Endothelial cell of umbilical vein (primary cell): ENCODE data around the gene ABCA9. TPM values are rescaled to one million over a fixed set of nuclear protein-coding genes. Genes with fewer than 3 reads are reported as not detected.
A peak's percentile ranks its signal among the peaks of the same experiment; 100 is the strongest.

Experiments used
- BruUV-seq: library from RNA; stranded (reverse); fragments of 400-500 nt; replicated peaks from 2 replicates; lab custom pipeline; 2021; lab: Mats Ljungman, UMichigan
- CTCF ChIA-PET: fragments of 300-600, 350-600 bp; sonication (Branson Sonifier 250); formaldehyde crosslinking; loops from one replicate; lab custom pipeline; 2021; ENCODE audit warnings: antibody characterized with exemption, inconsistent platforms; lab: Charles Lee
- POLR2A ChIA-PET: fragments of 300-600, 350-600 bp; sonication (Branson Sonifier 250); formaldehyde crosslinking; loops from one replicate; lab custom pipeline; 2021; ENCODE audit warnings: antibody characterized with exemption, inconsistent platforms; lab: Charles Lee
- DNase-seq: peaks from one replicate; pipeline ENCODE4 v3.0.0-alpha.2; 2011; ENCODE audit warnings: low read depth, low spot score
- FAIRE-seq: peaks from 2 replicates; lab custom pipeline; 2011; peaks lifted over from hg19 to GRCh38; lab: Jason Lieb, UNC
- H2AFZ ChIP-seq: 2 replicates; pipeline ENCODE4 v1.6.0; 2012; ENCODE audit warnings: low read depth, low read length, control low read depth, inconsistent platforms
- H3K27ac ChIP-seq: 2 replicates; pipeline ENCODE4 v1.5.1; 2011; ENCODE audit warnings: low read depth, mild to moderate bottlenecking, control low read depth, low read length, moderate library complexity; ENCODE audit not compliant: insufficient read depth
- H3K27me3 ChIP-seq, 2 experiments: 2 replicates each; pipeline versions ENCODE4 v1.6.0 to v1.6.1; 2011; ENCODE audit warnings: low read length in 2 of 2, mixed read lengths in 1 of 2; ENCODE audit not compliant: control insufficient read depth in 2 of 2, insufficient read depth in 2 of 2
- H3K36me3 ChIP-seq, 2 experiments: 2 replicates in 1 of 2; 3 replicates in 1 of 2; pipeline ENCODE4 v1.5.1; 2011; ENCODE audit warnings: low read length in 2 of 2, mild to moderate bottlenecking in 1 of 2, moderate library complexity in 1 of 2; ENCODE audit not compliant: control insufficient read depth in 2 of 2, insufficient read depth in 2 of 2; ENCODE audit errors: extremely low read depth in 1 of 2
- H3K4me1 ChIP-seq: 3 replicates; pipeline ENCODE4 v1.5.1; 2011; ENCODE audit warnings: mild to moderate bottlenecking, low read length; ENCODE audit not compliant: control insufficient read depth, insufficient read depth; ENCODE audit errors: extremely low read depth
- H3K4me2 ChIP-seq: 2 replicates; pipeline ENCODE4 v1.6.1; 2011; ENCODE audit warnings: low read length, control low read depth, mixed read lengths; ENCODE audit not compliant: insufficient read depth
- H3K4me3 ChIP-seq, 3 experiments: fragments of 200-600 bp in 1 of 3; sonication (generic), shearing (Covaris generic) in 1 of 3; replicated peaks in 1 of 3; 2 replicates each; pipeline ENCODE4 v1.5.1; 2011 to 2016; ENCODE audit warnings: control low read depth in 3 of 3, low read length in 3 of 3, mild to moderate bottlenecking in 2 of 3, inconsistent platforms in 1 of 3, low read depth in 1 of 3, moderate library complexity in 1 of 3; ENCODE audit not compliant: insufficient read depth in 1 of 3
- H3K79me2 ChIP-seq: 2 replicates; pipeline ENCODE4 v1.6.0; 2012; ENCODE audit warnings: low read length, inconsistent platforms; ENCODE audit not compliant: control insufficient read depth, insufficient read depth
- H3K9ac ChIP-seq: replicated peaks from 2 replicates; pipeline ENCODE3; 2011; ENCODE audit warnings: low read length, control low read depth; ENCODE audit not compliant: insufficient read depth; ENCODE audit errors: extremely low read depth
- H3K9me1 ChIP-seq: replicated peaks from 3 replicates; pipeline ENCODE4 v1.6.0; 2011; ENCODE audit warnings: mild to moderate bottlenecking, low read length; ENCODE audit not compliant: control insufficient read depth, insufficient read depth; ENCODE audit errors: extremely low read depth
- H3K9me3 ChIP-seq: replicated peaks from 2 replicates; pipeline ENCODE4 v1.5.1; 2012; ENCODE audit warnings: low read length, inconsistent platforms; ENCODE audit not compliant: control insufficient read depth, insufficient read depth
- H4K20me1 ChIP-seq: replicated peaks from 2 replicates; pipeline ENCODE3; 2011; ENCODE audit warnings: mild to moderate bottlenecking, low read length; ENCODE audit not compliant: control insufficient read depth, insufficient read depth; ENCODE audit errors: extremely low read depth
- CTCF ChIP-seq, 2 donors: IDR thresholded peaks; 1 replicate in 1 of 2; 2 replicates in 1 of 2; pipeline ENCODE4 v1.5.1; 2011; ENCODE audit warnings: low read length in 2 of 2, mild to moderate bottlenecking in 2 of 2, moderate library complexity in 2 of 2, control low read depth in 1 of 2, inconsistent platforms in 1 of 2, low read depth in 1 of 2; ENCODE audit not compliant: insufficient read depth in 1 of 2; ENCODE audit errors: extremely low read depth in 1 of 2
- EZH2 ChIP-seq: IDR thresholded peaks from 2 replicates; pipeline ENCODE4 v1.6.1; 2012; ENCODE audit warnings: borderline replicate concordance, low read depth, mild to moderate bottlenecking, moderate library complexity, low read length, inconsistent platforms; ENCODE audit not compliant: severe bottlenecking
- FOS ChIP-seq: IDR thresholded peaks from 2 replicates; pipeline ENCODE4 v1.6.1; 2011; ENCODE audit warnings: mild to moderate bottlenecking, low read length, moderate library complexity, borderline replicate concordance; ENCODE audit not compliant: insufficient read depth
- GATA2 ChIP-seq: IDR thresholded peaks from 2 replicates; pipeline ENCODE4 v1.7.0; 2011; ENCODE audit warnings: low read depth, mild to moderate bottlenecking, moderate library complexity, mixed read lengths, low read length; ENCODE audit not compliant: insufficient read length, insufficient read depth
- JUN ChIP-seq: IDR thresholded peaks from 2 replicates; pipeline ENCODE4 v1.6.1; 2011; ENCODE audit warnings: borderline replicate concordance, low read depth; ENCODE audit not compliant: insufficient read length, insufficient read depth
- MAX ChIP-seq: IDR thresholded peaks from 2 replicates; pipeline ENCODE4 v1.6.1; 2011; ENCODE audit not compliant: insufficient read depth, insufficient read length
- MYC ChIP-seq: IDR thresholded peaks from one replicate; pipeline ENCODE4 v1.6.1; 2011; ENCODE audit warnings: mild to moderate bottlenecking, low read depth, low read length
- POLR2A ChIP-seq: IDR thresholded peaks from 2 replicates; pipeline ENCODE4 v1.6.1; 2012; ENCODE audit warnings: low read depth, mild to moderate bottlenecking, control low read depth, low read length
- POLR2AphosphoS5 ChIP-seq: IDR thresholded peaks from 2 replicates; pipeline ENCODE4 v1.6.1; 2012; ENCODE audit warnings: low read depth, mild to moderate bottlenecking, control low read depth, low read length, moderate library complexity; ENCODE audit not compliant: insufficient read depth
- dilution Hi-C: fragments of 300-500 bp; cut with MboI; formaldehyde crosslinking; loops from one replicate; pipeline ENCODE4 v1.15.0; 2019; ENCODE audit warnings: low sequenced_read_pairs; ENCODE audit not compliant: extremely low pct_ligation_motif_present
- intact Hi-C: fragments of 100-400 bp; cut with micrococcal nuclease; formaldehyde crosslinking; loops from one replicate; pipeline ENCODE4 v1.10.0; 2022
- polyA plus RNA-seq, 4 experiments: library from polyadenylated mRNA; depleted of rRNA in 3 of 4; stranded (reverse) in 3 of 4; unstranded in 1 of 4; fragments of >200 nt; gene quantifications; 2 replicates each; pipeline versions ENCODE4 v1.2.1 to v1.2.3, GENCODE V29; 2011 to 2012; ENCODE audit warnings: missing spikeins in 1 of 4
- total RNA-seq: library from RNA; stranded (reverse); gene quantifications from 2 replicates; pipeline ENCODE4 v1.2.3, GENCODE V29; 2021

The ABCA9 gene
- total and polyA plus RNA-seq, 2 donors (not counting 3 experiments of a cell fraction or from before 2014, with no cell fraction given) = 2.7 to 7.7 TPM

- no peak overlapping the region for H3K27ac ChIP-seq
- H3K9ac ChIP-seq = no peak overlapping the region
- FAIRE-seq (no peak), DNase-seq (peak; percentile 26)
- TF ChIP-seq MAX (no peak), POLR2A (no peak), CTCF (IDR thresholded peaks at IDR 0.05; ENCODE audit: extremely low read depth in 1 of 2, insufficient read depth in 1 of 2, low read depth in 1 of 2, low read length in 2 of 2) (no peak), EZH2 (no peak), JUN (no peak), FOS (no peak), MYC (no peak), POLR2AphosphoS5 (no peak), GATA2 (no peak)
- H3K36me3 ChIP-seq = no peaks in the 10 kb centered on the region
- H3K4me3 ChIP-seq = no peak overlapping the region
- intact Hi-C loops (no loop called here), dilution Hi-C loops (no loop called here)
- no peaks in the 10 kb centered on the region for H4K20me1 ChIP-seq
- H3K4me1 ChIP-seq = no peaks in the 10 kb centered on the region
- ChIA-PET CTCF (interaction anchor here (1.0 to 1.2 kb wide), 2 partner anchors 198 to 201 kb away, joined by 3 to 4 read pairs; no protein-coding TSS in a partner anchor), POLR2A (no interaction called here)
- no peak overlapping the region for H3K4me2 ChIP-seq
- no peaks in the 10 kb centered on the region for H3K9me1 ChIP-seq
- no TSS peak for BruUV-seq
- peak overlapping the region; percentile 48 for H2AFZ ChIP-seq
- no peaks in the 10 kb centered on the region for H3K27me3 ChIP-seq
- H3K9me3 ChIP-seq = no peaks in the 10 kb centered on the region
- no peaks in the 10 kb centered on the region for H3K79me2 ChIP-seq
These were observed 87.5 kb downstream of the ABCA9 start for GRCh38 chr17:68973098-68973846.
